WI38 (cell line): Measurements from ENCODE around the gene MRPS21.

Experiments used
- H3K4me3 ChIP-seq: 2 replicates; pipeline ENCODE4 v1.5.1; 2011; ENCODE audit warnings: low read depth, mild to moderate bottlenecking, control low read depth, low read length
- CTCF ChIP-seq: IDR thresholded peaks from 2 replicates; pipeline ENCODE4 v1.5.1; 2012; ENCODE audit warnings: low read depth, mild to moderate bottlenecking, control low read depth, low read length

Gene MRPS21

GRCh38 chr1:150293433-150294253 lies at the start of gene MRPS21:
Gene MRPS21 (plus strand): TSS chr1:150293861. CDS start chr1:150294367, 506 bp downstream.
- no peak for TF ChIP-seq CTCF
- H3K4me3 ChIP-seq = peak within 1 kb of the TSS; percentile 94

- no peak overlapping the region for H3K4me3 ChIP-seq
- TF ChIP-seq CTCF = no peak
Measured at GRCh38 chr1:150249936-150250335, 43.7 kb upstream of the MRPS21 start.

GRCh38 chr1:150256198-150256553 lies 37.5 kb upstream of the MRPS21 start:
- H3K4me3 ChIP-seq = no peak overlapping the region
- TF ChIP-seq CTCF = no peak

DNA sequence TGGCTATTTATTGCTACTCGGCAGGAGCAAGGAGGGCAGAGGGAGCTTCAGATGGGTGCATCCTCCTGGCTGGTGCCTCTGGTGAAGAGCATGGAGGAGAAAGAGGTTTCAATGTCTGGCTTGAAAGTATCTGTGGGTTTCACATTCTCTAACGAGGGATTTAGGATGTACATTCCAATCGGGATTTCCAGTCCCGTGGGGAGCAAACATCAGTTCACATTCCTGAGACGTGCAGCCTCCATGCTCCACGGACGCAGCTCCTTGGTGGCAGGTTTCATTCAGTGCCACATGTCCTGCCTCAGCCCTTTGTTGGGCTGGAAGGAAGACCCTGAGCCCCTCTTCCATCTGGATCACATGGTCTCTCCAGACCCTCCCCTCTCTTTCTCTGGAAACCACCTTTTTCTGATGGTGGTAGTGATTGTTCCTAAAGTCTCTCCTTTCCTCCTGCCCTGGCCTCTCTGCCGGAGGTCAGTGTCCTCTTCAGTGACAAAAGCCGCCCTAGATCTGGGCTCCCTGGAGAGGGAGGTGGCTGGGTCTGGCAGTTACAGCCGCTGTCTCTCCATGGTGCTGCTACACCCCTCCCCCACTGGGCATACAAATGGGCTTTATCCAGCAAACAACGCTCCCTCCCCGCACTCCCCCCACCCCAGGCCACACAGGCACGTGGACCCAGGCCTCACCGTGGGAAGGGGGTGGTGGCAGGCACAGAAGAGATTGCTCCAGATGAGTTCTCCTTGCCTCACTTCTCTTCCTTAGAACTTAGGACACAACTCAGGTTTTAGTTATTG lies 36.9 kb upstream of the MRPS21 start:
- no peak overlapping the region for H3K4me3 ChIP-seq
- TF ChIP-seq CTCF = no peak

DNA sequence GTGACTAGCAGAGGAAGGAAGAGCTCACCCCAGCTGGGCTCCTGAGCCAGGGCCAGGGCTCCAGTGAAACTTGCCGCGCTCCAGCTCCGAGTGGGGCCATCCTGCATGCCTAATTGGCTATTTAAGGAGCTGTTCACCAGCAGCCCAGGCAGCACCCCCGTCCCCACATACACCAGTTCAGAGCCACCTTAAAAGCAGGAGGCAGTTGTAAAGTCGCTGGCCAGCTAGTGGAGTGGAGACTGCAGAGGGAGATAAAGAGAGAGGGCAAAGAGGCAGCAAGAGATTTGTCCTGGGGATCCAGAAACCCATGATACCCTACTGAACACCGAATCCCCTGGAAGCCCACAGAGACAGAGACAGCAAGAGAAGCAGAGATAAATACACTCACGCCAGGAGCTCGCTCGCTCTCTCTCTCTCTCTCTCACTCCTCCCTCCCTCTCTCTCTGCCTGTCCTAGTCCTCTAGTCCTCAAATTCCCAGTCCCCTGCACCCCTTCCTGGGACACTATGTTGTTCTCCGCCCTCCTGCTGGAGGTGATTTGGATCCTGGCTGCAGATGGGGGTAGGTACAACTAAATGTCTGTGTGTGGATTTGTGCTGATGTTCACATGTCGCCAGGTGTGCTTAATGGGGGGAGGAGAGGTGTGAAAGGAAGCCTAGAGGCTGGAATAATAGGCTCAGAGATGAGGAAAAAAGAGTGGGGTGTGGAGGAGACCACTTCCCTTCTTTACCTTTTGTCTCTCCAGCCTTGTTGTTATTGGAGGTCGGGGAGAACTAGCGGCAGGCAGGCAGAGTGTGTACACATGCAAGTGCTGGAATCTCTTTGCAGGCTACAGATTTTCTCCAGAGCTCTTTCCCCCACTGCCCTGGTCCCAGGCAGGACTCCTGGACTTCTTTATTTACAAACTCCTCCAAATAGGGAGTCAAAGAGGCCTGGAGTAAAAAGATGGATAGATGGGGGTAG lies 35.8 kb upstream of the MRPS21 start, which contains the start of gene CA14:
TSS of gene CA14 (plus strand) at position 151 of the 962 bp plus-strand sequence. CDS start at position 506, 355 bp downstream.
- TF ChIP-seq CTCF = no peak
- no peak within 1 kb of the TSS for H3K4me3 ChIP-seq

DNA sequence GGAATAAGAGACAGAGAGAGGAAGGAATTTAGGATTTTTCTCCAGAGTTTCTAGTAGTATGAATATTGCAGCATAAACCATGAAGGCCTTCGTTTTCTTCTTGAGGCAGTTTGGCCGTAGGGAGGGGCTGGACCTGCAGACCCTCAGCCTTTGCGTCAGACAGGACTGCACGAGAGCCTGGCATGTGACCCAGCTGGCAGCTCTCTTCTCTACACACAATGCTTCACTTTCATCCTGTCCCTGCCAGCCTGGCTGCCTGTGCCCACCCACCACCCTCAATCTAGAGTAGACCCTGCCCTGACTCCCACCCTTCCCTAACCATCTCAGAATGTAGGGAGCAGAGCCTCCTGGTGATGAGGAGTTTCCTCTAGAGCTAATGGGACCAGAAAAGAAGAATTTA lies 34.4 kb upstream of the MRPS21 start:
- no peak for TF ChIP-seq CTCF
- no peak overlapping the region for H3K4me3 ChIP-seq
